ENCODE measurements around the gene USP49. TPM values are rescaled to one million over a fixed set of nuclear protein-coding genes. Genes with fewer than 3 reads are reported as not detected.

USP49 gene
- total and polyA plus RNA-seq, 2 of the 4 experiments (the other 2 are of a cell fraction): 1.4 to 2.1 TPM

DNA sequence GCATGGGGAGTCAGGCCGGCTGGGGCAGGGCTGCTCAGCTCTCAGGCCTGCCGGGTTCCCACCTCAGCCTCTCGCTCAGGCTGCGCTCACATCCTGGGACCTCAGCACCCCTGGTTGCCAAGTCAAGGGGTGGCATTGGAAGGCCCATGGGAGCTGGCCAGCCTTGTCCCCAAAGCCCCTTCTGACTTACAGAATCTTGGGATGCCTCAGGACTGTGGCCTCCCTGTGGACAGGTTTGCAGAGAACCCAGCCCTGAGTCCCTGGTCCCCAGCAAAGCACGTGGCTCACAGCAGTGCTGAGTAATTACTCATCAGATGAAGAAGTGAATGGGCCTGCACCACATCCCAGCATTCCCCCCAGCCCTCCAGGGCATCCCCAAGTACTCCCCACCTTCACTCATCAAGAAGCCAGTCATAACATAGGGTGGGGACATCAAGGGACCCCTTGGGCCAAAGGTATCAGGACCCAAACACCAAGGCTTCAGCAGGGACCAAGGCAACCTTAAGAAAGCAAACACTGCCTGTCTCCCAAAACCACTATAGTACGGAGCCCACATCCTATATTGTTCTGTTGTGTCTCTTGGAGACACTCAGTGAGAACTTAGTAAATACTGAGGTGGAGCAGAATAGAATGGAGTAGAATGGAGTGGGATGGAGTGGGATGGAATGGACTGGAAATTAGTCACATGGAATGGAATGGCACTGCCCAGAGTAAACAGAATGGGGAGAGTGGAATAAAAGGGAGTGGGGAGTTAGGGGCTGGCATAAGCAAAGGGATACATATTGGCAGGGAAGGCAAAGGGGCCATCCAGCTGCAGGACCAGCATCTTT, 151.6 kb downstream of the USP49 start:
- H3K36me3 ChIP-seq (ENCODE audit: control insufficient read depth, insufficient read depth, low read length): no peaks in the 10 kb centered on the region
- DNase-seq (no peak), ATAC-seq (ENCODE audit: low read depth) (peak; percentile 55; the same call in 1 of the 2 replicates)
- no peaks in the 10 kb centered on the region for H4K20me1 ChIP-seq (ENCODE audit: insufficient read depth, low read length)
- no peaks in the 10 kb centered on the region for H3K9me3 ChIP-seq (ENCODE audit: control insufficient read depth, insufficient read depth, low read length)
- no peak overlapping the region for H2AK5ac ChIP-seq (ENCODE audit: low read depth, low read length)
- 90% methylated on average over 4 of the region's 6 CpGs; no CpG with 5 or more reads in 1 of the 2 experiments for WGBS, 2 experiments (ENCODE audit: extremely low coverage in 2 of 2, insufficient read length in 1 of 2)
- no peak overlapping the region for H4K8ac ChIP-seq (ENCODE audit: low read depth in 2 of 2, low read length in 2 of 2)
- H3K27ac ChIP-seq (ENCODE audit: insufficient read depth, low read length): no peak overlapping the region
- H3K4ac ChIP-seq (ENCODE audit: low read depth, low read length): no peak overlapping the region
- no peak overlapping the region for H2BK5ac ChIP-seq (ENCODE audit: low read depth, low read length, poor library complexity, severe bottlenecking)
- BruUV-seq (replicated peaks): no TSS peak
- H2BK120ac ChIP-seq (ENCODE audit: low read depth, low read length): no peak overlapping the region
- ChIA-PET CTCF (no interaction called here), POLR2A (ENCODE audit: unreplicated experiment) (no interaction called here)
- no peaks in the 10 kb centered on the region for H3K4me1 ChIP-seq (ENCODE audit: control insufficient read depth, insufficient read depth, low read length)
- no peak overlapping the region for H2BK15ac ChIP-seq (ENCODE audit: low read depth, low read length)
- no peak overlapping the region for H3K18ac ChIP-seq (ENCODE audit: low read depth, low read length)
- intact Hi-C loops (cut with micrococcal nuclease) (no loop called here), in situ Hi-C loops (cut with MboI; ENCODE audit: low sequenced_read_pairs) (no loop called here), dilution Hi-C loops (cut with HindIII; ENCODE audit: low sequenced_read_pairs, unreplicated experiment) (no loop called here)
- H4K91ac ChIP-seq (ENCODE audit: insufficient read depth, low read depth, low read length): no peak overlapping the region
- H3K27me3 ChIP-seq (ENCODE audit: control insufficient read depth, insufficient read depth, low read length): peaks cover 12% of the 10 kb centered on the region; the same call in 1 of the 2 replicates
- no peak overlapping the region for H4K5ac ChIP-seq (ENCODE audit: low read depth, low read length)
- no peak overlapping the region for H3K14ac ChIP-seq (replicated peaks; ENCODE audit: low read depth, low read length)
- H2AFZ ChIP-seq (replicated peaks; ENCODE audit: low read length, poor library complexity): no peak overlapping the region
- no peak overlapping the region for H2AK9ac ChIP-seq (replicated peaks; ENCODE audit: low read depth, low read length, poor library complexity)
- H3K79me1 ChIP-seq (ENCODE audit: low read depth in 1 of 2, low read length in 2 of 2): no peaks in the 10 kb centered on the region
- H3K4me2 ChIP-seq (ENCODE audit: low read depth, low read length): no peak overlapping the region
- no peak for TF ChIP-seq POLR2A (IDR thresholded peaks at IDR 0.05; ENCODE audit: low read depth, low read length)
- TF ChIP-seq SMC3 (IDR thresholded peaks at IDR 0.05; ENCODE audit: low read depth, low read length): no peak
- TF ChIP-seq CHD1 (IDR thresholded peaks at IDR 0.05; ENCODE audit: low read depth, low read length): no peak
- TF ChIP-seq CEBPB (IDR thresholded peaks at IDR 0.05; ENCODE audit: low read depth, low read length): no peak
- TF ChIP-seq, protein P1, sequence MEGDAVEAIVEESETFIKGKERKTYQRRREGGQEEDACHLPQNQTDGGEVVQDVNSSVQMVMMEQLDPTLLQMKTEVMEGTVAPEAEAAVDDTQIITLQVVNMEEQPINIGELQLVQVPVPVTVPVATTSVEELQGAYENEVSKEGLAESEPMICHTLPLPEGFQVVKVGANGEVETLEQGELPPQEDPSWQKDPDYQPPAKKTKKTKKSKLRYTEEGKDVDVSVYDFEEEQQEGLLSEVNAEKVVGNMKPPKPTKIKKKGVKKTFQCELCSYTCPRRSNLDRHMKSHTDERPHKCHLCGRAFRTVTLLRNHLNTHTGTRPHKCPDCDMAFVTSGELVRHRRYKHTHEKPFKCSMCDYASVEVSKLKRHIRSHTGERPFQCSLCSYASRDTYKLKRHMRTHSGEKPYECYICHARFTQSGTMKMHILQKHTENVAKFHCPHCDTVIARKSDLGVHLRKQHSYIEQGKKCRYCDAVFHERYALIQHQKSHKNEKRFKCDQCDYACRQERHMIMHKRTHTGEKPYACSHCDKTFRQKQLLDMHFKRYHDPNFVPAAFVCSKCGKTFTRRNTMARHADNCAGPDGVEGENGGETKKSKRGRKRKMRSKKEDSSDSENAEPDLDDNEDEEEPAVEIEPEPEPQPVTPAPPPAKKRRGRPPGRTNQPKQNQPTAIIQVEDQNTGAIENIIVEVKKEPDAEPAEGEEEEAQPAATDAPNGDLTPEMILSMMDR (conservative IDR thresholded peaks at IDR 0.05; ENCODE audit: low read depth, low read length): no peak
- TF ChIP-seq RCOR1 (IDR thresholded peaks at IDR 0.05; ENCODE audit: insufficient replicate concordance, low read length): no peak
- TF ChIP-seq MAFK (IDR thresholded peaks at IDR 0.05; ENCODE audit: low read depth, low read length): no peak
- TF ChIP-seq FOS (IDR thresholded peaks at IDR 0.05; ENCODE audit: low read depth, low read length): no peak
- TF ChIP-seq MXI1 (IDR thresholded peaks at IDR 0.05; ENCODE audit: borderline replicate concordance, low read depth, low read length): no peak
- no peak for TF ChIP-seq BHLHE40 (IDR thresholded peaks at IDR 0.05; ENCODE audit: low read depth, low read length)
- TF ChIP-seq, protein P2, sequence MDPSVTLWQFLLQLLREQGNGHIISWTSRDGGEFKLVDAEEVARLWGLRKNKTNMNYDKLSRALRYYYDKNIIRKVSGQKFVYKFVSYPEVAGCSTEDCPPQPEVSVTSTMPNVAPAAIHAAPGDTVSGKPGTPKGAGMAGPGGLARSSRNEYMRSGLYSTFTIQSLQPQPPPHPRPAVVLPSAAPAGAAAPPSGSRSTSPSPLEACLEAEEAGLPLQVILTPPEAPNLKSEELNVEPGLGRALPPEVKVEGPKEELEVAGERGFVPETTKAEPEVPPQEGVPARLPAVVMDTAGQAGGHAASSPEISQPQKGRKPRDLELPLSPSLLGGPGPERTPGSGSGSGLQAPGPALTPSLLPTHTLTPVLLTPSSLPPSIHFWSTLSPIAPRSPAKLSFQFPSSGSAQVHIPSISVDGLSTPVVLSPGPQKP (IDR thresholded peaks at IDR 0.05; ENCODE audit: borderline replicate concordance, low read depth, low read length): no peak
- TF ChIP-seq, protein P3, sequence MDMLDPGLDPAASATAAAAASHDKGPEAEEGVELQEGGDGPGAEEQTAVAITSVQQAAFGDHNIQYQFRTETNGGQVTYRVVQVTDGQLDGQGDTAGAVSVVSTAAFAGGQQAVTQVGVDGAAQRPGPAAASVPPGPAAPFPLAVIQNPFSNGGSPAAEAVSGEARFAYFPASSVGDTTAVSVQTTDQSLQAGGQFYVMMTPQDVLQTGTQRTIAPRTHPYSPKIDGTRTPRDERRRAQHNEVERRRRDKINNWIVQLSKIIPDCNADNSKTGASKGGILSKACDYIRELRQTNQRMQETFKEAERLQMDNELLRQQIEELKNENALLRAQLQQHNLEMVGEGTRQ (IDR thresholded peaks at IDR 0.05; ENCODE audit: low read depth, low read length): no peak
- no peak for TF ChIP-seq NFE2L2 (IDR thresholded peaks at IDR 0.05; ENCODE audit: low read depth, low read length)
- no peak for TF ChIP-seq MAZ (IDR thresholded peaks at IDR 0.05; ENCODE audit: borderline replicate concordance, low read depth, low read length)
- H3K9ac ChIP-seq (ENCODE audit: low read depth, low read length): no peak overlapping the region
- no peak overlapping the region for H2BK20ac ChIP-seq (ENCODE audit: low read depth, low read length)
- H3K9me1 ChIP-seq (ENCODE audit: insufficient read depth, low read length): no peaks in the 10 kb centered on the region
- H3K4me3 ChIP-seq (ENCODE audit: insufficient read depth, low read depth, low read length): no peak overlapping the region
- no peak overlapping the region for H3K56ac ChIP-seq (ENCODE audit: extremely low read depth, insufficient read depth, low read length)
- no peak overlapping the region for H3K23ac ChIP-seq (ENCODE audit: low read depth, low read length)

Data from IMR-90 (cell line).